Prostate gland (tissue), 2 donors: ENCODE data around the gene CNTN5. TPM values are rescaled to one million over a fixed set of nuclear protein-coding genes. Genes with fewer than 3 reads are reported as not detected.

ENCODE experiments used
- DNase-seq: peaks from one replicate; pipeline ENCODE4 v3.0.0-alpha.2; 2019; ENCODE audit warnings: low spot score
- H3K27ac ChIP-seq, 2 donors: fragments of 200-600 bp; sonication (generic); 2 replicates each; pipeline ENCODE4 v1.5.1; 2017 to 2019
- H3K27me3 ChIP-seq: fragments of 200-600 bp; sonication (generic); replicated peaks from 2 replicates; pipeline ENCODE4 v1.5.1; 2019; ENCODE audit not compliant: insufficient read depth
- H3K36me3 ChIP-seq, 2 donors: fragments of 200-600 bp; sonication (generic); 1 replicate in 1 of 2; 2 replicates in 1 of 2; pipeline versions ENCODE4 v1.5.1 to v1.8.1; 2017 to 2019
- H3K4me1 ChIP-seq: fragments of 200-600 bp; sonication (generic); replicated peaks from 2 replicates; pipeline ENCODE4 v1.5.1; 2019
- H3K4me3 ChIP-seq, 2 donors: fragments of 200-600 bp; sonication (generic); 2 replicates each; pipeline ENCODE4 v1.5.1; 2017 to 2019
- H3K9me3 ChIP-seq: fragments of 200-600 bp; sonication (generic); 2 replicates; pipeline ENCODE4 v1.5.1; 2017
- CTCF ChIP-seq, 4 experiments: fragments of 200-600 bp in 2 of 4; fragments of 450-650 bp in 2 of 4; sonication (generic) in 2 of 4; IDR thresholded peaks; 1 replicate in 3 of 4; 2 replicates in 1 of 4; pipeline ENCODE4 v1.5.1; 2016 to 2019; ENCODE audit warnings: antibody characterized with exemption in 4 of 4, mild to moderate bottlenecking in 2 of 4, moderate library complexity in 2 of 4
- POLR2A ChIP-seq: fragments of 450-650 bp; IDR thresholded peaks from one replicate; pipeline ENCODE4 v1.6.1; 2016; ENCODE audit warnings: antibody characterized with exemption, mild to moderate bottlenecking
- POLR2AphosphoS5 ChIP-seq: sonication (generic); formaldehyde crosslinking; IDR thresholded peaks from one replicate; pipeline ENCODE4 v1.6.1; 2017; ENCODE audit warnings: antibody characterized with exemption
- WGBS: methylation state at CpG from one replicate; pipeline ENCODE4 v1.1.5; 2018; 5-methylcytosine and 5-hydroxymethylcytosine counted together
- intact Hi-C: fragments of 100-400 bp; cut with DNase I; formaldehyde crosslinking; loops from one replicate; pipeline ENCODE4 v1.14.2; 2022
- total RNA-seq, 2 donors: library from RNA; depleted of rRNA; stranded (reverse); fragments of >200 nt; gene quantifications; one replicate each; pipeline ENCODE4 v1.1.0, GENCODE V29; 2016

CNTN5 gene
- total RNA-seq, 2 donors from 2014 or later = 1.0 TPM; not detected in 1

- H3K4me1 ChIP-seq = no peaks in the 10 kb centered on the region
- H3K36me3 ChIP-seq = no peaks in the 10 kb centered on the region
- no peak overlapping the region for H3K27ac ChIP-seq
- no peaks in the 10 kb centered on the region for H3K9me3 ChIP-seq
- H3K4me3 ChIP-seq = no peak overlapping the region
- DNase-seq = no peak
- TF ChIP-seq POLR2A = no peak
- TF ChIP-seq POLR2AphosphoS5 = no peak
- TF ChIP-seq CTCF (IDR thresholded peaks at IDR 0.05) = no peak
- intact Hi-C loops = no loop called here
- H3K27me3 ChIP-seq = no peaks in the 10 kb centered on the region
Measured at GRCh38 chr11:100182350-100182749, 1161.6 kb downstream of the CNTN5 start.

DNA sequence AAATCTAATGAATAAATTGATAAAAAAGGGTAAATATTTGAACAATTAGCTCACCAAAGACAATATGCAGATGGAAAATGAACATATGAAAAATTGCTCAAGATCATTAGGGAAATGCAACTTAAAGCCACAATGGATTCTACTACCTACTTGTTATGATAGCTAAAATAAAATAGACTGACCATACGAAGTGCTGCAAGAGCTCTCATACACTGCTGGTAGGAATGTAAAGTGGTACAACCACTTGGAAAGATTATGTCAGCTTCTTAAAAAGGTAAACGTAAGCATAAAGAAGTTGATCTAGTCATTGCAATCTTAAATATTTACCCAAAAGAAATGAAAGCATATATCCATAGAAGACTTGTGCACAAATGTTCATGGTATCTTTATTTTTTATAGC, 1162.2 kb downstream of the CNTN5 start:
- 54% methylated on average over 2 of the region's 2 CpGs for WGBS
- intact Hi-C loops = no loop called here
- no peak for TF ChIP-seq CTCF (IDR thresholded peaks at IDR 0.05)
- TF ChIP-seq POLR2AphosphoS5 = no peak
- no peak for TF ChIP-seq POLR2A

DNA sequence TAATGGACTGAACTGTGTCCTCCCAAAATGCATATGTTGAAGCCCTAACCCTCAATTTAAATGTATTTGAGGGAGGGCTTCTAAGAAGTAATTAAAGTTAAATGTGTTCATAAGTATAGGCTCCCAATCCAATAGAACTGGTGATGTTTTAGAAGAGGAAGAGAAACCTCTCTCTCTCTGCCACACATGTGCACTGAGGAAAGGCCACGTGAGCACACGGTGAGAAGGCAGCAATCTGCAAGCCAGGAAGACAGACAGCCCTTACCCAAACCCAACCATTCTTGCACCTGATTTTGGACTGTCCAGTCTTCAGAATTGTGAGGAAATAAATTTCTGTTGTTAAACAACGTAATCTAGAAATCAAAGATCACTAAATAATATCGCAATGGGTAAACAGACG, 1164.8 kb downstream of the CNTN5 start:
- TF ChIP-seq POLR2A = no peak
- TF ChIP-seq POLR2AphosphoS5 = no peak
- TF ChIP-seq CTCF (IDR thresholded peaks at IDR 0.05) = no peak
- no peak overlapping the region for H3K27ac ChIP-seq
- H3K4me3 ChIP-seq = no peak overlapping the region
- no peaks in the 10 kb centered on the region for H3K36me3 ChIP-seq
- H3K9me3 ChIP-seq = no peaks in the 10 kb centered on the region
- WGBS = 94% methylated on average over 5 of the region's 5 CpGs
- no peaks in the 10 kb centered on the region for H3K4me1 ChIP-seq
- H3K27me3 ChIP-seq = no peaks in the 10 kb centered on the region
- DNase-seq = no peak
- intact Hi-C loops = no loop called here

More for the DNA sequence above, 1162.2 kb downstream of the CNTN5 start:
- no peaks in the 10 kb centered on the region for H3K36me3 ChIP-seq
- no peak overlapping the region for H3K4me3 ChIP-seq
- no peaks in the 10 kb centered on the region for H3K9me3 ChIP-seq
- H3K27ac ChIP-seq = no peak overlapping the region
- H3K27me3 ChIP-seq = no peaks in the 10 kb centered on the region
- no peak for DNase-seq
- no peaks in the 10 kb centered on the region for H3K4me1 ChIP-seq

DNA sequence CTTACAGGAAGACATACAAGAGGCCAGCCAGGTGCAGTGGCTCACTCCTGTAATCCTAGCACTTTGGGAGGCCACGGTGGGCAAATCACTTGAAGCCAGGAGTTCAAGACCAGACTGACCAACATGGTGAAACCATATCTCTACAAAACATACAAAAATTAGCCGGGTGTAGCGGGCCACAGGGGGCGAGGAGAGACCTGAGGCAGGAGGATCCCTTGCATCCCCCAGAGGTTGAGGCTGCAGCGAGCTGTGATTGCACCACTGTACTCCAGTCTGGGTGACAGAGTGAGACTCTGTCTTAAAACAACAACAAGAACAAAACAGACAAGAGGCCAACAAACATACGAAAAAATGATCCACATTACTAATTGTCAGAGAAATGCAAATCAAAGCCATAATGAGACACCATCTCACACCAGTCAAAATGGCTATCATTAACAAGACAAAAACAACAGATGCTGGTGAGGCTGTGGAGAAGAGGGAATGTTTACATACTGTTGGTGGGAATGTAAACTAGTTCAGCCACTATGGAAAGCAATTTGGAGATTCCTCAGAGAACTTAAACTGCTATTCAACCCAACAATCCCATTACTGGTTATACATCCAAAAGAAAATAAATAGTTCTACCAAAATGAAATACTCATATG, 1167.5 kb downstream of the CNTN5 start:
- DNase-seq = no peak
- intact Hi-C loops = no loop called here
- Histone ChIP-seq H3K27ac (no peak overlapping the region), H3K9me3 (no peaks in the 10 kb centered on the region), H3K27me3 (no peaks in the 10 kb centered on the region), H3K4me1 (no peaks in the 10 kb centered on the region), H3K4me3 (no peak overlapping the region), H3K36me3 (no peaks in the 10 kb centered on the region)
- 94% methylated on average over 6 of the region's 6 CpGs for WGBS
- no peak for TF ChIP-seq POLR2A
- TF ChIP-seq POLR2AphosphoS5 = no peak
- TF ChIP-seq CTCF (IDR thresholded peaks at IDR 0.05) = no peak

- no peaks in the 10 kb centered on the region for H3K9me3 ChIP-seq
- DNase-seq = no peak
- no peaks in the 10 kb centered on the region for H3K27me3 ChIP-seq
- TF ChIP-seq POLR2AphosphoS5 = no peak
- no peaks in the 10 kb centered on the region for H3K4me1 ChIP-seq
- no peaks in the 10 kb centered on the region for H3K36me3 ChIP-seq
- H3K27ac ChIP-seq = no peak overlapping the region
- intact Hi-C loops = no loop called here
- 44% methylated on average over 3 of the region's 3 CpGs for WGBS
- no peak overlapping the region for H3K4me3 ChIP-seq
Measured at GRCh38 chr11:100190395-100190794, 1169.6 kb downstream of the CNTN5 start.
